Liver (tissue), 9 donors: Measurements from ENCODE around the gene PHGDH. TPM values are rescaled to one million over a fixed set of nuclear protein-coding genes. Genes with fewer than 3 reads are reported as not detected.

Experiments
- DNase-seq: peaks from one replicate; pipeline ENCODE4 v3.0.0-alpha.2; 2017; ENCODE audit warnings: low spot score
- H3K27ac ChIP-seq, 2 donors: one replicate each; pipeline ENCODE4 v1.7.0; 2013; ENCODE audit warnings: inconsistent platforms in 2 of 2, low read length in 2 of 2, control low read depth in 1 of 2, low read depth in 1 of 2, mild to moderate bottlenecking in 1 of 2
- H3K27me3 ChIP-seq, 4 donors: one replicate each; pipeline versions ENCODE4 v1.6.1 to v1.7.0; 2013; ENCODE audit warnings: low read length in 3 of 4, inconsistent platforms in 1 of 4, mild to moderate bottlenecking in 1 of 4, moderate library complexity in 1 of 4; ENCODE audit not compliant: control insufficient read depth in 4 of 4, insufficient read depth in 4 of 4
- H3K36me3 ChIP-seq, 4 donors: one replicate each; pipeline versions ENCODE4 v1.6.1 to v1.7.0; 2013; ENCODE audit warnings: low read length in 3 of 4, mild to moderate bottlenecking in 3 of 4, low read depth in 1 of 4, moderate library complexity in 1 of 4; ENCODE audit not compliant: control insufficient read depth in 4 of 4, insufficient read depth in 3 of 4
- H3K4me1 ChIP-seq, 4 donors: one replicate each; pipeline versions ENCODE4 v1.6.1 to v1.7.0; 2013; ENCODE audit warnings: low read length in 3 of 4, mild to moderate bottlenecking in 3 of 4, moderate library complexity in 1 of 4; ENCODE audit not compliant: control insufficient read depth in 4 of 4, insufficient read depth in 4 of 4
- H3K4me3 ChIP-seq, 3 donors: one replicate each; pipeline versions ENCODE4 v1.6.1 to v1.7.0; 2013; ENCODE audit warnings: low read length in 3 of 3, control low read depth in 1 of 3, low read depth in 1 of 3, mild to moderate bottlenecking in 1 of 3
- H3K9ac ChIP-seq, 2 donors: one replicate each; pipeline ENCODE4 v1.7.0; 2013; ENCODE audit warnings: low read length in 2 of 2, mild to moderate bottlenecking in 2 of 2, moderate library complexity in 2 of 2, control low read depth in 1 of 2, low read depth in 1 of 2
- H3K9me3 ChIP-seq, 4 donors: one replicate each; pipeline versions ENCODE4 v1.6.1 to v1.7.0; 2013; ENCODE audit warnings: low read length in 3 of 4; ENCODE audit not compliant: control insufficient read depth in 4 of 4
- EGR1 ChIP-seq, 2 donors: IDR thresholded peaks; 2 replicates each; pipeline ENCODE4 v1.6.1; 2016 to 2018; ENCODE audit warnings: antibody characterized with exemption in 2 of 2, low read depth in 2 of 2
- FOXA1 ChIP-seq: IDR thresholded peaks from 2 replicates; pipeline ENCODE4 v1.6.1; 2016; ENCODE audit warnings: antibody characterized with exemption
- FOXA2 ChIP-seq: IDR thresholded peaks from 2 replicates; pipeline ENCODE4 v1.6.1; 2016; ENCODE audit warnings: antibody characterized with exemption
- GABPA ChIP-seq, 2 donors: IDR thresholded peaks in 1 of 2; conservative IDR thresholded peaks in 1 of 2; 2 replicates each; pipeline ENCODE4 v1.6.1; 2016; ENCODE audit warnings: antibody characterized with exemption in 2 of 2, mild to moderate bottlenecking in 1 of 2, moderate library complexity in 1 of 2
- HNF4A ChIP-seq, 2 donors: conservative IDR thresholded peaks; 2 replicates each; pipeline ENCODE4 v1.6.1; 2016; ENCODE audit warnings: antibody characterized with exemption in 2 of 2, mild to moderate bottlenecking in 2 of 2
- HNF4G ChIP-seq: IDR thresholded peaks from 2 replicates; pipeline ENCODE4 v1.6.1; 2016; ENCODE audit warnings: antibody characterized with exemption
- JUND ChIP-seq, 2 donors: IDR thresholded peaks; 2 replicates each; pipeline ENCODE4 v1.6.1; 2016; ENCODE audit warnings: antibody characterized with exemption in 2 of 2
- NR2F2 ChIP-seq: IDR thresholded peaks from 2 replicates; pipeline ENCODE4 v1.6.1; 2016; ENCODE audit warnings: antibody characterized with exemption
- RAD21 ChIP-seq, 2 donors: IDR thresholded peaks; 2 replicates each; pipeline ENCODE4 v1.6.1; 2016; ENCODE audit warnings: antibody characterized with exemption in 2 of 2, mild to moderate bottlenecking in 2 of 2
- RXRA ChIP-seq, 2 donors: IDR thresholded peaks; 2 replicates each; pipeline ENCODE4 v1.6.1; 2017 to 2018; ENCODE audit warnings: antibody characterized with exemption in 2 of 2, mild to moderate bottlenecking in 1 of 2
- SP1 ChIP-seq: IDR thresholded peaks from 2 replicates; pipeline ENCODE4 v1.6.1; 2018; ENCODE audit warnings: antibody characterized with exemption, mild to moderate bottlenecking
- TAF1 ChIP-seq: conservative IDR thresholded peaks from 2 replicates; pipeline ENCODE4 v1.6.1; 2016; ENCODE audit warnings: antibody characterized with exemption, mild to moderate bottlenecking
- YY1 ChIP-seq: IDR thresholded peaks from 2 replicates; pipeline ENCODE4 v1.6.1; 2016; ENCODE audit warnings: antibody characterized with exemption, mild to moderate bottlenecking
- WGBS: extraction: QIAGEN DNeasy Blood & Tissue Kit; methylation state at CpG from one replicate; pipeline ENCODE4 v1.1.7; 2013; 5-methylcytosine and 5-hydroxymethylcytosine counted together
- polyA plus RNA-seq, 2 donors: library from polyadenylated mRNA; stranded (reverse) in 1 of 2; unstranded in 1 of 2; fragments of 200-250 nt in 1 of 2; fragments of >200 nt in 1 of 2; fragmentation: Nextera tagmentation in 1 of 2; extraction: Ambion mirVana in 1 of 2; gene quantifications; one replicate each; pipeline versions ENCODE4 v1.2.1 to v1.2.3, GENCODE V29; 2013 to 2015
- total RNA-seq, 2 donors: library from RNA; depleted of rRNA; stranded (reverse); fragments of >200 nt; gene quantifications; one replicate each; pipeline ENCODE4 v1.2.3, GENCODE V29; 2014
- TF ChIP-seq, protein P1 (sequence below): IDR thresholded peaks from 2 replicates; pipeline ENCODE4 v1.6.1; 2016; ENCODE audit warnings: antibody characterized with exemption
- TF ChIP-seq, protein P2 (sequence below): IDR thresholded peaks from 2 replicates; pipeline ENCODE4 v1.6.1; 2016; ENCODE audit warnings: antibody characterized with exemption, mild to moderate bottlenecking
- TF ChIP-seq, protein P3 (sequence below): IDR thresholded peaks from 2 replicates; pipeline ENCODE4 v1.6.1; 2016; ENCODE audit warnings: antibody characterized with exemption
- TF ChIP-seq, protein P4 (sequence below): IDR thresholded peaks from 2 replicates; pipeline ENCODE4 v1.6.1; 2016; ENCODE audit warnings: antibody characterized with exemption
- donor health status: healthy.
- donor health status: healthy.
- donor health status: healthy.
- donor health status: healthy.
- donor health status: healthy.

The PHGDH gene
- total and polyA plus RNA-seq, 4 donors = 48.0 to 178 (median 80.5) TPM

DNA sequence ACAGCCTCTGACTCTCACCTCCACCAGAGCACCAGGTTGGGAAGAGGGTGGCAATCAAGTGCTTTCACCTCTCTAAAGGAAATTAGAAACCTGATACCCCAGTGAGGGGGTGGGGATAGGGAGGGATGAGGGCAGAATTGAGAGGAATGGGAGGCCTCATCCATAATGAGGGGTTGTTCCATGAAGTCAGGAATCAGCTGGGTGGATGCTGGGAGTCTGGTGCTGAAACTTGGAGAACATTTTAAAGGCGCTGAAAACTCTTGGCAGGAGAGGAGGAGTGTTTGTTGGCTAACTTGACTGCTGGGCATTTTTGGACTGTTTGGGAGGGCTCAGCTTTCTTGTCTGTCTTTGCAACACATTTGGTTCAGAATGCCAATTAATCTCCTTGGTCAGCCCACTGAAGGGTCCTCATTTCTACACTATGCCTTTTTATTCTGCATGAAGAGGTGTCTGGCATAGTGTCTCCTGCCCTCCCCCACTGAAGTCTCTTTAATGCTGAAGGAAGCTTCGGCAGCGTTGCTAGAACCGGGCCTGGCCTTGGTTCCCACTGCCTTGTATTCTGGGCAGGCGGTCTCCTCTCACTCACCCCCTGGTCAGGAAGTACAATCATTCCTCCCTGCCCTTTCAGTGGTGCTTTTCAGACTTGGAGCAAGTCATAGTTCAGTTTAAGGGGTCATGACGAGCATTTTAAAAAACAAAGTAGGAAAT is 2.2 kb downstream of the PHGDH start:
- Histone ChIP-seq H3K27ac (peak overlapping the region; percentile 9 to 37), H3K9me3 (no peaks in the 10 kb centered on the region), H3K36me3 (no peaks in the 10 kb centered on the region), H3K4me3 (peak overlapping the region; percentile 30 to 93 (median 65)), H3K27me3 (no peaks in the 10 kb centered on the region), H3K4me1 (peaks cover 4 to 56% (median 34%) of the 10 kb centered on the region in 4 donors), H3K9ac (peak overlapping the region in 1 of 2 donors; percentile 33)
- WGBS = 44% methylated on average over 6 of the region's 6 CpGs
- no peak for DNase-seq
- TF ChIP-seq SP1 (no peak), NR2F2 (no peak), RXRA (IDR thresholded peaks at IDR 0.05) (no peak), YY1 (no peak)
- TF ChIP-seq, protein P1, sequence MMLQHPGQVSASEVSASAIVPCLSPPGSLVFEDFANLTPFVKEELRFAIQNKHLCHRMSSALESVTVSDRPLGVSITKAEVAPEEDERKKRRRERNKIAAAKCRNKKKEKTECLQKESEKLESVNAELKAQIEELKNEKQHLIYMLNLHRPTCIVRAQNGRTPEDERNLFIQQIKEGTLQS = no peak

DNA sequence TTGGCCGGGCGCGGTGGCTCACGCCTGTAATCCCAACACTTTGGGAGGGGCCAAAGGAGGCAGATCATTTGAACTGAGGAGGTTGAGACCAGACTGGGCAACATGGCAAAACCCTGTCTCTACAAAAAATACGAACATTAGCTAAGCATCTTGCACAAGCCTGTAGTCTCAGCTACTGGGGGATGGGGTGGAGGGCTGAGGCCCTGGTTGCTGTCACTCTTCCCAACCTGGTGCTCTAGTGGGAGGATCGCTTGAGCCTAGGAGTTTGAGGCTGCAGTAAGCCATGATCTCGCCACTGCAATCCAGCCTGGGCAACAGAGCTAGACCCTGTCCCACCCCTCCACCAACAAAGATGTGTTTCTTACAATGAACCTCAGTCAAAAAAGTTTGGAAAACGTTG is 2.8 kb downstream of the PHGDH start:
- peaks cover 4 to 60% (median 34%) of the 10 kb centered on the region in 4 donors for H3K4me1 ChIP-seq
- 74% methylated on average over 8 of the region's 8 CpGs for WGBS
- no peaks in the 10 kb centered on the region for H3K36me3 ChIP-seq
- no peaks in the 10 kb centered on the region for H3K9me3 ChIP-seq
- H3K27me3 ChIP-seq = no peaks in the 10 kb centered on the region
- TF ChIP-seq RXRA (IDR thresholded peaks at IDR 0.05) (no peak), RAD21 (IDR thresholded peaks at IDR 0.05) (peak in 1 of 2 donors; percentile 4)
- H3K27ac ChIP-seq = no peak overlapping the region
- DNase-seq = no peak
- H3K9ac ChIP-seq = no peak overlapping the region
- H3K4me3 ChIP-seq = no peak overlapping the region

- H3K9ac ChIP-seq = no peak overlapping the region
- no peak overlapping the region for H3K27ac ChIP-seq
- peaks cover 4 to 63% (median 34%) of the 10 kb centered on the region in 4 donors for H3K4me1 ChIP-seq
- TF ChIP-seq RAD21 (IDR thresholded peaks at IDR 0.05) = peak in 1 of 2 donors; percentile 9
- TF ChIP-seq YY1 = no peak
- H3K9me3 ChIP-seq = no peaks in the 10 kb centered on the region
- 62% methylated on average over 5 of the region's 5 CpGs for WGBS
- no peaks in the 10 kb centered on the region for H3K36me3 ChIP-seq
- H3K4me3 ChIP-seq = no peak overlapping the region
- no peak for DNase-seq
- H3K27me3 ChIP-seq = no peaks in the 10 kb centered on the region
Measured at GRCh38 chr1:119715542-119715941, 3.8 kb downstream of the PHGDH start.

DNA sequence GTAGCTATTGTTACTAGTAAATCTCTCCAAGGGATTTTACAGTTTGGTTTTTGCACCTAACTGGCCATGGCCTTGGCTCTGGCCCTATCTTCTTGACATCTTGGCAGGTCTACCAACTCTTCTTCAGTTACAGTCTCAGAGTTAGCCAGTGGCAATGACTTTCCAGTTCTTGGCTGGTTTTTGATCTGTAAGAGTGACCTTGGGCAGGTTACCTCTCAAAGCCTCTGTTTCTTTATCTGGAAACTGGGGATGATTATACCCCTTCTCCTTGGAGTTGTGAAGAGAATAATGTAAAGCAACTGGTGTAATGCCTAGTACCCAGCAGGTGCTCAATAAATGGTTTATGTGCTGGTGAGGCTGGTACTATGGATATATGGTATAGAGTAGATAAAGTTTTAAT is 6.7 kb downstream of the PHGDH start:
- Histone ChIP-seq H3K27ac (no peak overlapping the region), H3K4me3 (no peak overlapping the region), H3K27me3 (no peaks in the 10 kb centered on the region), H3K4me1 (peaks cover 10 to 69% (median 36%) of the 10 kb centered on the region in 4 donors), H3K9me3 (no peaks in the 10 kb centered on the region), H3K9ac (no peak overlapping the region), H3K36me3 (peaks cover 0 to 5% (median 4%) of the 10 kb centered on the region in 4 donors)
- no peak for DNase-seq
- TF ChIP-seq, protein P2, sequence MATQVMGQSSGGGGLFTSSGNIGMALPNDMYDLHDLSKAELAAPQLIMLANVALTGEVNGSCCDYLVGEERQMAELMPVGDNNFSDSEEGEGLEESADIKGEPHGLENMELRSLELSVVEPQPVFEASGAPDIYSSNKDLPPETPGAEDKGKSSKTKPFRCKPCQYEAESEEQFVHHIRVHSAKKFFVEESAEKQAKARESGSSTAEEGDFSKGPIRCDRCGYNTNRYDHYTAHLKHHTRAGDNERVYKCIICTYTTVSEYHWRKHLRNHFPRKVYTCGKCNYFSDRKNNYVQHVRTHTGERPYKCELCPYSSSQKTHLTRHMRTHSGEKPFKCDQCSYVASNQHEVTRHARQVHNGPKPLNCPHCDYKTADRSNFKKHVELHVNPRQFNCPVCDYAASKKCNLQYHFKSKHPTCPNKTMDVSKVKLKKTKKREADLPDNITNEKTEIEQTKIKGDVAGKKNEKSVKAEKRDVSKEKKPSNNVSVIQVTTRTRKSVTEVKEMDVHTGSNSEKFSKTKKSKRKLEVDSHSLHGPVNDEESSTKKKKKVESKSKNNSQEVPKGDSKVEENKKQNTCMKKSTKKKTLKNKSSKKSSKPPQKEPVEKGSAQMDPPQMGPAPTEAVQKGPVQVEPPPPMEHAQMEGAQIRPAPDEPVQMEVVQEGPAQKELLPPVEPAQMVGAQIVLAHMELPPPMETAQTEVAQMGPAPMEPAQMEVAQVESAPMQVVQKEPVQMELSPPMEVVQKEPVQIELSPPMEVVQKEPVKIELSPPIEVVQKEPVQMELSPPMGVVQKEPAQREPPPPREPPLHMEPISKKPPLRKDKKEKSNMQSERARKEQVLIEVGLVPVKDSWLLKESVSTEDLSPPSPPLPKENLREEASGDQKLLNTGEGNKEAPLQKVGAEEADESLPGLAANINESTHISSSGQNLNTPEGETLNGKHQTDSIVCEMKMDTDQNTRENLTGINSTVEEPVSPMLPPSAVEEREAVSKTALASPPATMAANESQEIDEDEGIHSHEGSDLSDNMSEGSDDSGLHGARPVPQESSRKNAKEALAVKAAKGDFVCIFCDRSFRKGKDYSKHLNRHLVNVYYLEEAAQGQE = no peak
- TF ChIP-seq, protein P3, sequence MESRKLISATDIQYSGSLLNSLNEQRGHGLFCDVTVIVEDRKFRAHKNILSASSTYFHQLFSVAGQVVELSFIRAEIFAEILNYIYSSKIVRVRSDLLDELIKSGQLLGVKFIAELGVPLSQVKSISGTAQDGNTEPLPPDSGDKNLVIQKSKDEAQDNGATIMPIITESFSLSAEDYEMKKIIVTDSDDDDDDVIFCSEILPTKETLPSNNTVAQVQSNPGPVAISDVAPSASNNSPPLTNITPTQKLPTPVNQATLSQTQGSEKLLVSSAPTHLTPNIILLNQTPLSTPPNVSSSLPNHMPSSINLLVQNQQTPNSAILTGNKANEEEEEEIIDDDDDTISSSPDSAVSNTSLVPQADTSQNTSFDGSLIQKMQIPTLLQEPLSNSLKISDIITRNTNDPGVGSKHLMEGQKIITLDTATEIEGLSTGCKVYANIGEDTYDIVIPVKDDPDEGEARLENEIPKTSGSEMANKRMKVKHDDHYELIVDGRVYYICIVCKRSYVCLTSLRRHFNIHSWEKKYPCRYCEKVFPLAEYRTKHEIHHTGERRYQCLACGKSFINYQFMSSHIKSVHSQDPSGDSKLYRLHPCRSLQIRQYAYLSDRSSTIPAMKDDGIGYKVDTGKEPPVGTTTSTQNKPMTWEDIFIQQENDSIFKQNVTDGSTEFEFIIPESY = no peak
- TF ChIP-seq, protein P1 = no peak
- no peak for TF ChIP-seq RAD21 (IDR thresholded peaks at IDR 0.05)
- no peak for TF ChIP-seq HNF4G
- TF ChIP-seq FOXA1 = no peak
- TF ChIP-seq YY1 = no peak
- no peak for TF ChIP-seq TAF1
- TF ChIP-seq NR2F2 = no peak
- TF ChIP-seq FOXA2 = no peak
- TF ChIP-seq HNF4A (conservative IDR thresholded peaks at IDR 0.05) = no peak
- TF ChIP-seq SP1 = no peak
- TF ChIP-seq JUND (IDR thresholded peaks at IDR 0.05) = no peak
- TF ChIP-seq RXRA (IDR thresholded peaks at IDR 0.05) = no peak
- TF ChIP-seq, protein P4, sequence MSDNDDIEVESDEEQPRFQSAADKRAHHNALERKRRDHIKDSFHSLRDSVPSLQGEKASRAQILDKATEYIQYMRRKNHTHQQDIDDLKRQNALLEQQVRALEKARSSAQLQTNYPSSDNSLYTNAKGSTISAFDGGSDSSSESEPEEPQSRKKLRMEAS = no peak
- no peak for TF ChIP-seq EGR1 (IDR thresholded peaks at IDR 0.05; ENCODE audit: low read depth in 2 of 2)
- TF ChIP-seq GABPA (IDR thresholded peaks at IDR 0.05 in 1 of 2, conservative IDR thresholded peaks at IDR 0.05 in 1 of 2) = no peak
